Suppressor macrophage treated with lipopolysaccharide for 1 hour (primary cell): ENCODE measurements around the gene CNOT10.
"Not testable (repeated sequence)": the region's sequence is repeated elsewhere in the genome, so short reads cannot be mapped to it uniquely, and the experiment has no call there.

ENCODE experiments used
- DNase-seq, 3 donors: peaks; one replicate each; pipeline ENCODE4 v3.0.0-alpha.2; 2020 to 2022

Gene CNOT10

GRCh38 chr3:32691847-32692246 is 6.9 kb downstream of the CNOT10 start:
- no peak for DNase-seq

DNA sequence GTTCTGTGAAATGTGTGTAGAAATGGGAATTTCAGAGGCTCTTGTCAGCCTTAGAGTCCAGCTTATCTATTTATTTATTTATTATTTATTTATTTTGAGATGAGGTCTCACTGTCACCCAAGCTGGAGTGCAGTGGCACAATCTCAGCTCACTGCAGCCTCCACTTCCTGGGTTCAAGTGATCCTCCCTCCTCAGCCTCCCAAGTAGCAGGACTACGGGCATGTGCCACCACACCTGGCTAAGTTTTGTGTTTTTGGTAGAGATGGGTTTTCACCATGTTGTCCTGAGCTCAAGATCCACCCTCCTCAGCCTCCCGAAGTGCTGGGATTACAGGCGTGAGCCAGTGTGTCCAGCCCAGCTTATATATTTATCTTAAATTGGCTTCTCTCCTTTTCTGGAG is 11.5 kb downstream of the CNOT10 start:
- DNase-seq = no peak

- peak; percentile 66 to 85 (median 82) for DNase-seq
Observed at GRCh38 chr3:32698506-32698905, 13.5 kb downstream of the CNOT10 start.

GRCh38 chr3:32699429-32699828 is 14.4 kb downstream of the CNOT10 start:
- DNase-seq = no peak

DNA sequence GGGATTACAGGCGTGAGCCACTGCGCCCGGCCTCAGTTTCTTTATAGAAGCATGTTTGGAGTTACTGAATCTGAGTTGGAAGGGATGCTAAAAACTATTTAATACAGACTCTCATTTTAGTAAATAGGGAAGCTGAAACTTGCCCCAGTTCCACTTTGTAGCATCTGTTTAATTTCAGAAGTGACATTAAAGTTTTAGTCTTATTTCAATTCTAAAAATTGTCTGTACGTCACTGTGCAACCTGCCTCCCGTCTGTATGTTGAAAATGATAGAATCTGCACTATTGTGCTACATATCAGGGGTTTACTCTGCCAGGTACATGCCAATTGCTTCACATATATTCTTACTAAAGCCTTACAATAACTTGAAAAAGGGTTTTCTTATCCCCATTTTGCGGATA is 15.3 kb downstream of the CNOT10 start:
- no peak for DNase-seq

GRCh38 chr3:32703491-32703972 is 18.5 kb downstream of the CNOT10 start:
- no peak for DNase-seq

- DNase-seq = no peak
Observed at GRCh38 chr3:32705232-32705631, 20.2 kb downstream of the CNOT10 start.

DNA sequence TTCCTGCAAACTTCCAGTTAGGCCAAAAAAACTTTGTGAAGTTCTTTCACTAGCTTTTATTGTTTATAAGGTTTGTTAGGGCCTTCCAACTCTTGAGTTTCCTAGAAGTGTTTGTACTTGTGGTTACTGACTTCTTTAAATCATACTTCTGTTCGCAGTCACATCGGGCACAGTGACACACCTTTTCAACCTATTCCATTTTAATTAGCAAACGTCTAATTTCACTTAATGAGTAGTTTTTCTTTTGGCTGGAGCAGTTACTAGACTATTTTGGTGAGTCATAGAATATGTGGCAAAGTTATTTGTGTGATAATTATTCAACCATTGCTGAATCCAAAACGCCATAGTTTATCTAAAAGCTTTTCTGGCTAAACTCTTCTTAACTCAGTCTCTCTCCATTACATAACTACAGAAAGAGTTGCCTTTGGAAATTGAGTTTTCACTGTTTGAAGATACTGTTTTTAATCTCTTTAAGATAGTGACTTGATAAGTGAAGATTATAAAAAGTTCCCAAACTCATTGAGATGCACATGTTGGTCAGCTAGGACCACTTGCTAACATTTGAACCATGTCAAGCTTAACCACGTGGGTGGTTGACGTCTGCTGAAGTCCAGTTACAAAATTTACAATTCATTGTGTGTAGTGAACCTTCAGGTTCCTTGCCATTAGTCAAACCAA is 21.5 kb downstream of the CNOT10 start:
- peak in 1 of 3 donors; percentile 5 for DNase-seq

- DNase-seq = no peak
Observed at GRCh38 chr3:32707026-32707370, 22.0 kb downstream of the CNOT10 start.

- DNase-seq = no peak
Observed at GRCh38 chr3:32708672-32709283, 23.8 kb downstream of the CNOT10 start.

GRCh38 chr3:32709346-32709745 is 24.4 kb downstream of the CNOT10 start:
- DNase-seq = no peak

DNA sequence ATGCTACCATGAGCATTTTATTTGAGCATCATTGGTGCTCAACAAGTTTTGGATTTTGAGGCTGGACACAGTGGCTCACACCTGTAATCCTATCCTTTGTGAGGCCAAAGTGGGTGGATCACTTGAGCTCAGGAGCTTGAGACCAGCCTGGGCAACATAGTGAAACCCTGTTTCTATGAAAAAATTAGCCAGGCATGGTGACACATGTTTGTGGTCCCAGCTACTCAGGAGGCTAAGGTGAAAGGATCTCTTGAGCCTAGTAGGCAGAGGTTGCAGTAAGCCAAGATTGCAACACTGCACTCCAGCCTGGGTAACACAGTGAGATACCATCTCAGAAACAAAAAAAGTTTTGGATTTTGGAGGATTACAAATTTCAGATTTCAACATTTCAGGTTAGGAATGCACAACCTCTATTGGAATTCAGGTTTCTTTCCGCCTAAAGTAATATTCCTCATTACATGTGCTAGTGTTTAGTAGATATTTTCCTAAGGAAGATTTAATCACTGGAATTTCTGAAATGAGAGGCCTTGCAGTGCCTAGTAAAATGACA is 27.6 kb downstream of the CNOT10 start:
- DNase-seq = no peak

GRCh38 chr3:32713181-32713580 is 28.2 kb downstream of the CNOT10 start:
- no peak for DNase-seq

DNA sequence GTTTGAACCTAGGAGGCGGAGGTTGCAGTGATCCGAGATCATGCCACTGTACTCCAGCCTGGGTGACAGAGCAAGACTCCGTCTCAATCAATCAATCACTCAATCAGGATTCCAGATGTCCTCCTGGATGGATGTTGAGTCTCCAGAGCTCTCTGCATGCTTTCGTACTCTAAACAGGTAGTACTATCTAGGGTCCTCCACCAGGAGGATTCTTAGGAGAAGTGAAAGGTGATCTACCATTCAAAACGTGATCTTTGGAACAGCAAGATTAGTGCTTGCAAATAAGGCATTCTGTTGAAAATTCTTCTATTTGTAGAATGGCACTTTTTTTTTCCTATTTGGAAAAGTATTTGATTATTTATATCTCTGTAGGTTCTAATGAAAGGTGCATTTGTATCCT is 34.3 kb downstream of the CNOT10 start:
- no peak for DNase-seq

- no peak for DNase-seq
Observed at GRCh38 chr3:32719931-32720330, 34.9 kb downstream of the CNOT10 start.

GRCh38 chr3:32725721-32726120 is 40.7 kb downstream of the CNOT10 start:
- no peak for DNase-seq

DNA sequence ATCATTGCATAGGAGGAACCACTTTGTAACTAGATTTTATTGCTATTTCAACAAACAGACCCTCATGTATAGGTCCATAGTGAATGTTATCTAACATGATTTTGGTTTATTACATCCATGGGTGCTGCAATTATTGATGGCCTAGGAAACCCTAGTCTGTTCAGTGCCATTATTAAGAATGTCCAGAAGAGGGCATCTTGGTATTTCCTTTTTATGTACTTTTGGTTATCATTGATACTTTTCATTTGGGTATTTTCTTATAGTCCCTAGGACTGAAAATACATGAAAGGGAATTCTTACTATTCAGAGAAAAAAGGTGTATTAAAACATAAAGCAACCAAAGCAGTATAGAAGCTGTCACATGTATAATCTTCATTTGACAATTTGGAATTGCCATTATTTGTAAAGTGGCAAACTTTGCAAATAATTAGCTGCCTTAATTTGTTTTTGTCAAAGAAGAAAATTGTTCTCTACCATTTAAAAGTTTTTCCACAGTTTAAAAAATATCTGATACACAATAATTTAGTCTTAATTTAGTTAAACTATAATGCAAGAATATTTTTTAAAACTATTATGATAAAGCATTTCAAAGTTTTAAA is 48.7 kb downstream of the CNOT10 start:
- DNase-seq = peak; percentile 35 to 66 (median 53)

GRCh38 chr3:32734756-32735155 is 49.8 kb downstream of the CNOT10 start:
- no peak for DNase-seq

DNA sequence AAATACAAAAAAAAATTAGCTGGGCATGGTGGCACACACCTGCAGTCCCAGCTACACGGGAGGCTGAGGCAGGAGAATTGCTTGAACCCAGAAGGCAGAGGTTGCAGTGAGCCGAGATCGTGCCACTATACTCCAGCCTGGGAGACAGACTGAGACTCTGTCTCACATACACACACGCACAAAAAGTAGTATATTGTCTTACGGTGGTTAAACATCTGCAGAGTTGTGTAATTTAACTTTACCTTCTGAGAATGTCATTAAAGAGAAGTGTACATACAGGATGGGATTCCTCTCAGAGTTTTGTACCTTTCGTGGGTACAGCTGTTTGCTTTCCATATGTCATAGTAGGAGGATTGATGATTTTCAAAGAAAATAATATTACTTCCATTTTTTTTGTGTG is 58.5 kb downstream of the CNOT10 start:
- DNase-seq = not testable (repeated sequence)

DNA sequence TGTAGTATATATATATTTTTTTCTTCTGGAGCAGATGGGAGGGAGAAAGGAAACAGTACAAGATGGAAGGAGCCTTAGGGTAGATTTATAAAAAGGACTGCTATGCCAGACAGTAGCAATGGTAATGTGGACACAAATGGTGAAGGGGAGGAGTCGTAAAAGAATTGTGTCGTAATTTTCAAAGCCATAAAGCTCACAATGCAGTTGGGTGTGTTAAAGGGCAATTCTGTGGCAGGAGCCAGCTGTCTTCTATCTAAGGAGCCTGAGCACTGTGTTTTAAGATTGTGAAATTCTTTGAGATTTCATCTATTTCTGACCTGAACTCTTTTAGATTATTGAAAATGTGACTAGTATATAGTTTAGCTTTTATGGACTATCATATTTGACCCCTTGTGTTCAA is 58.9 kb downstream of the CNOT10 start:
- no peak for DNase-seq

GRCh38 chr3:32751377-32751776 is 66.4 kb downstream of the CNOT10 start:
- no peak for DNase-seq

DNA sequence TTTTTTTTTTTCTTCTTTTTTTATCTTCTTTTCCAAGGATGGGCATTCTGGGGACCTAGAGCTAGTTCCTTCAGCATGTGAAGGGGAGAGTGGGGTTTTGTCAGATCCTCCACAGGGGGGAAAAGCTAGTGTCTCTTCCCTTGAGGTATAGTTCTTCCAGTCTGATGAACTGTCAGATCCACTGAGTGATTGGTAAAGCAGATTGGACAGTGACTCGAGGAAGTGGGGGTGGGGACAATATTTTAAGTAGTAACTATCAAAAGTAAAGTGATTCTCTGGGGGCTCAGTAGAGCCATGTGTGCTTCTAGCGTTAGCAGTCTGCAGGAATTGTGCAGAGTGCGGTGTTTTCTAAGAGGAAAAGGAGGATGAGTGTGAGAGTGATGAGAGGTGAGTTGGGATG is 70.8 kb downstream of the CNOT10 start:
- DNase-seq = no peak

GRCh38 chr3:32757618-32758374 is 72.8 kb downstream of the CNOT10 start:
- DNase-seq = peak; percentile 27 to 50 (median 39)
